Common myeloid progenitor, CD34-positive (primary cell): Measurements from ENCODE around the gene CHI3L2.

Experiments
- CTCF ChIA-PET: fragments of 350-600 bp; sonication (Branson Sonifier 250); formaldehyde crosslinking; loops from one replicate; lab custom pipeline; 2021; ENCODE audit warnings: antibody characterized with exemption; lab: Charles Lee
- POLR2A ChIA-PET: fragments of 350-600 bp; sonication (Branson Sonifier 250); formaldehyde crosslinking; loops from one replicate; lab custom pipeline; 2021; ENCODE audit warnings: antibody characterized with exemption; lab: Charles Lee
- DNase-seq, 3 donors: peaks; one replicate each; pipeline versions ENCODE4 v3.0.0 to v3.0.0-alpha.2; 2013
- H3K27ac ChIP-seq, 2 experiments: 1 replicate in 1 of 2; 2 replicates in 1 of 2; pipeline ENCODE4 v1.7.0; 2013; ENCODE audit warnings: inconsistent platforms in 2 of 2, low read length in 2 of 2, mild to moderate bottlenecking in 2 of 2, low read depth in 1 of 2, moderate library complexity in 1 of 2; ENCODE audit not compliant: severe bottlenecking in 2 of 2, insufficient read depth in 1 of 2, poor library complexity in 1 of 2
- H3K27me3 ChIP-seq, 5 experiments: replicated peaks in 2 of 5; 1 replicate in 3 of 5; 2 replicates in 2 of 5; pipeline versions ENCODE4 v1.6.1 to v1.7.0; 2013; ENCODE audit warnings: low read length in 4 of 5, mild to moderate bottlenecking in 2 of 5, moderate library complexity in 2 of 5, inconsistent platforms in 1 of 5; ENCODE audit not compliant: insufficient read depth in 5 of 5, control insufficient read depth in 4 of 5
- H3K36me3 ChIP-seq, 4 experiments: 1 replicate in 2 of 4; 2 replicates in 2 of 4; pipeline versions ENCODE4 v1.6.1 to v1.7.0; 2013; ENCODE audit warnings: low read length in 3 of 4, control low read depth in 1 of 4, mild to moderate bottlenecking in 1 of 4; ENCODE audit not compliant: control insufficient read depth in 4 of 4, insufficient read depth in 4 of 4
- H3K4me1 ChIP-seq, 4 experiments: 1 replicate in 3 of 4; 2 replicates in 1 of 4; pipeline versions ENCODE4 v1.6.1 to v1.7.1; 2013; ENCODE audit warnings: low read length in 3 of 4, mild to moderate bottlenecking in 3 of 4, control low read depth in 1 of 4, inconsistent platforms in 1 of 4, moderate library complexity in 1 of 4; ENCODE audit not compliant: control insufficient read depth in 4 of 4, insufficient read depth in 4 of 4; ENCODE audit errors: control extremely low read depth in 1 of 4
- H3K4me3 ChIP-seq, 7 experiments: 1 replicate in 4 of 7; 2 replicates in 3 of 7; pipeline versions ENCODE4 v1.5.1 to v1.7.0; 2013; ENCODE audit warnings: mild to moderate bottlenecking in 7 of 7, low read length in 6 of 7, moderate library complexity in 6 of 7, inconsistent platforms in 2 of 7, low read depth in 2 of 7, control low read depth in 1 of 7; ENCODE audit not compliant: insufficient read depth in 4 of 7, control insufficient read depth in 1 of 7; ENCODE audit errors: extremely low read depth in 1 of 7
- H3K9me3 ChIP-seq, 5 experiments: 1 replicate in 4 of 5; 2 replicates in 1 of 5; pipeline versions ENCODE4 v1.6.1 to v1.7.1; 2013; ENCODE audit warnings: low read length in 4 of 5, mild to moderate bottlenecking in 2 of 5, inconsistent platforms in 1 of 5, low read depth in 1 of 5, moderate library complexity in 1 of 5; ENCODE audit not compliant: control insufficient read depth in 4 of 5, insufficient read depth in 2 of 5; ENCODE audit errors: control extremely low read depth in 1 of 5
- WGBS: methylation state at CpG from one replicate; pipeline ENCODE4 v1.1.5; 2013; ENCODE audit not compliant: insufficient coverage; 5-methylcytosine and 5-hydroxymethylcytosine counted together

CHI3L2 gene

GRCh38 chr1:111225717-111226400 is 1.7 kb upstream of the CHI3L2 start:
- Histone ChIP-seq H3K9me3 (no peaks in the 10 kb centered on the region), H3K4me3 (no peak overlapping the region), H3K36me3 (no peaks in the 10 kb centered on the region), H3K27ac (no peak overlapping the region), H3K27me3 (no peaks in the 10 kb centered on the region), H3K4me1 (peaks cover 17 to 23% (median 21%) of the 10 kb centered on the region in 4 experiments)
- DNase-seq: no peak
- 95% methylated on average over 5 of the region's 6 CpGs for WGBS
- POLR2A ChIA-PET: no interaction called here
- CTCF ChIA-PET: interaction anchor here (1.2 to 3.2 kb wide), 3 partner anchors 28 to 176 kb away, joined by 3 to 10 read pairs (median 5); no protein-coding TSS in a partner anchor

GRCh38 chr1:111227851-111228747 is 586 bp downstream of the CHI3L2 start:
- peaks cover 0 to 3% (median under 1%) of the 10 kb centered on the region in 4 experiments for H3K4me1 ChIP-seq
- ChIA-PET CTCF (interaction anchor here (1.0 to 1.5 kb wide), 2 partner anchors 11 to 172 kb away, joined by 3 to 5 read pairs; no protein-coding TSS in a partner anchor), POLR2A (no interaction called here)
- no peaks in the 10 kb centered on the region for H3K36me3 ChIP-seq
- H3K27me3 ChIP-seq: no peaks in the 10 kb centered on the region
- WGBS: 57% methylated on average over 1 of the region's 6 CpGs
- H3K27ac ChIP-seq: no peak overlapping the region
- no peaks in the 10 kb centered on the region for H3K9me3 ChIP-seq
- no peak for DNase-seq
- no peak overlapping the region for H3K4me3 ChIP-seq

GRCh38 chr1:111228748-111229126 is 1.2 kb downstream of the CHI3L2 start:
- no CpG with 5 or more reads among the region's 2 CpGs for WGBS
- CTCF ChIA-PET: interaction anchor here (1.5 kb wide), 1 partner anchor 11 kb away, joined by 5 read pairs; no protein-coding TSS in a partner anchor
- no peaks in the 10 kb centered on the region for H3K4me1 ChIP-seq

GRCh38 chr1:111232134-111232533 is 4.6 kb downstream of the CHI3L2 start:
- Histone ChIP-seq H3K4me3 (no peak overlapping the region), H3K36me3 (no peaks in the 10 kb centered on the region), H3K4me1 (no peaks in the 10 kb centered on the region), H3K27me3 (peaks cover 0 to 10% (median 0%) of the 10 kb centered on the region in 5 experiments), H3K9me3 (no peaks in the 10 kb centered on the region), H3K27ac (no peak overlapping the region)
- POLR2A ChIA-PET: no interaction called here
- WGBS: 100% methylated on average over 1 of the region's 3 CpGs
- CTCF ChIA-PET: no interaction called here
- DNase-seq: no peak

More at GRCh38 chr1:111228748-111229126, 1.2 kb downstream of the CHI3L2 start:
- Histone ChIP-seq H3K27ac (no peak overlapping the region), H3K27me3 (no peaks in the 10 kb centered on the region), H3K36me3 (no peaks in the 10 kb centered on the region), H3K9me3 (no peaks in the 10 kb centered on the region), H3K4me3 (no peak overlapping the region)
- DNase-seq: no peak
- POLR2A ChIA-PET: no interaction called here

- Histone ChIP-seq H3K27ac (no peak overlapping the region), H3K36me3 (no peaks in the 10 kb centered on the region)
Measured at GRCh38 chr1:111234258-111234657, 6.7 kb downstream of the CHI3L2 start.

GRCh38 chr1:111234866-111235265 is 7.4 kb downstream of the CHI3L2 start:
- Histone ChIP-seq H3K4me3 (no peak overlapping the region), H3K27ac (no peak overlapping the region), H3K9me3 (no peaks in the 10 kb centered on the region), H3K4me1 (no peaks in the 10 kb centered on the region), H3K36me3 (no peaks in the 10 kb centered on the region), H3K27me3 (peaks cover 0 to 10% (median 0%) of the 10 kb centered on the region in 5 experiments)
- ChIA-PET CTCF (no interaction called here), POLR2A (no interaction called here)
- DNase-seq: no peak
- 81% methylated on average over 2 of the region's 3 CpGs for WGBS

More at GRCh38 chr1:111234258-111234657, 6.7 kb downstream of the CHI3L2 start:
- 97% methylated on average over 4 of the region's 4 CpGs for WGBS
- peaks cover 0 to 10% (median 0%) of the 10 kb centered on the region in 5 experiments for H3K27me3 ChIP-seq
- no peaks in the 10 kb centered on the region for H3K4me1 ChIP-seq
- no peak for DNase-seq
- no peak overlapping the region for H3K4me3 ChIP-seq
- CTCF ChIA-PET: no interaction called here
- no peaks in the 10 kb centered on the region for H3K9me3 ChIP-seq
- POLR2A ChIA-PET: no interaction called here
